MM.1S (cell line): Measurements from ENCODE around the gene SNX15.

Experiments used
- DNase-seq: peaks from one replicate; pipeline ENCODE4 v3.0.0-alpha.2; 2015
- H2AFZ ChIP-seq: fragments of 300-600 bp; sonication (generic); 2 replicates; pipeline ENCODE4 v1.6.0; 2016; ENCODE audit warnings: antibody characterized with exemption, low read length
- H3F3A ChIP-seq: fragments of 300-600 bp; sonication (generic); 2 replicates; pipeline ENCODE4 v1.6.1; 2016; ENCODE audit warnings: mild to moderate bottlenecking, antibody characterized with exemption, low read length, moderate library complexity, mixed read lengths; ENCODE audit not compliant: insufficient read depth
- H3K27ac ChIP-seq: fragments of 300-600 bp; sonication (generic); 2 replicates; pipeline ENCODE4 v1.5.1; 2016; ENCODE audit warnings: mild to moderate bottlenecking, low read length
- H3K27me3 ChIP-seq: fragments of 300-600 bp; sonication (generic); replicated peaks from 2 replicates; pipeline ENCODE4 v1.6.0; 2016; ENCODE audit warnings: low read length; ENCODE audit not compliant: insufficient read depth
- H3K36me3 ChIP-seq: fragments of 300-600 bp; sonication (generic); replicated peaks from 2 replicates; pipeline ENCODE4 v1.6.1; 2016; ENCODE audit warnings: mild to moderate bottlenecking, low read length, mixed read lengths; ENCODE audit not compliant: insufficient read depth
- H3K4me1 ChIP-seq: fragments of 300-600 bp; sonication (generic); 2 replicates; pipeline ENCODE4 v1.6.1; 2016; ENCODE audit warnings: low read length, mixed read lengths
- H3K4me2 ChIP-seq: fragments of 300-600 bp; sonication (generic); 2 replicates; pipeline ENCODE4 v1.6.0; 2016; ENCODE audit warnings: low read depth, low read length
- H3K4me3 ChIP-seq: fragments of 300-600 bp; sonication (generic); 2 replicates; pipeline ENCODE4 v1.5.1; 2016; ENCODE audit warnings: low read length, mixed read lengths
- H3K79me2 ChIP-seq: fragments of 300-600 bp; sonication (generic); 2 replicates; pipeline ENCODE4 v1.6.1; 2016; ENCODE audit warnings: mixed run types, low read length, mixed read lengths
- H3K9ac ChIP-seq: fragments of 300-600 bp; sonication (generic); 2 replicates; pipeline ENCODE4 v1.6.1; 2016; ENCODE audit warnings: low read length, mixed read lengths
- H3K9me2 ChIP-seq: fragments of 300-600 bp; sonication (generic); replicated peaks from 2 replicates; pipeline ENCODE4 v1.6.1; 2016; ENCODE audit warnings: mild to moderate bottlenecking, low read length, mixed read lengths; ENCODE audit not compliant: insufficient read depth
- H3K9me3 ChIP-seq: fragments of 300-600 bp; sonication (generic); replicated peaks from 2 replicates; pipeline ENCODE4 v1.6.1; 2016; ENCODE audit warnings: mild to moderate bottlenecking, low read length, mixed read lengths; ENCODE audit not compliant: insufficient read depth
- H4K20me1 ChIP-seq: fragments of 300-600 bp; sonication (generic); 2 replicates; pipeline ENCODE4 v1.6.1; 2016; ENCODE audit warnings: mild to moderate bottlenecking, low read length, moderate library complexity, mixed read lengths; ENCODE audit not compliant: insufficient read depth
- CTCF ChIP-seq: fragments of 300-600 bp; sonication (generic); IDR thresholded peaks from 2 replicates; pipeline ENCODE4 v1.5.1; 2016; ENCODE audit warnings: antibody characterized with exemption, low read length, mixed read lengths
- EZH2 ChIP-seq: fragments of 300-600 bp; sonication (generic); optimal IDR thresholded peaks from 2 replicates; pipeline ENCODE3; 2017; ENCODE audit warnings: low read depth, mild to moderate bottlenecking, antibody characterized with exemption, low read length, mixed read lengths
- EZH2phosphoT487 ChIP-seq: fragments of 300-600 bp; sonication (generic); IDR thresholded peaks from 2 replicates; pipeline ENCODE4 v1.6.1; 2018; ENCODE audit warnings: antibody characterized with exemption, low read length

The SNX15 gene

GRCh38 chr11:65032216-65032615 is 5.0 kb downstream of the SNX15 start:
- TF ChIP-seq EZH2phosphoT487 (no peak), EZH2 (no peak), CTCF (no peak)

DNA sequence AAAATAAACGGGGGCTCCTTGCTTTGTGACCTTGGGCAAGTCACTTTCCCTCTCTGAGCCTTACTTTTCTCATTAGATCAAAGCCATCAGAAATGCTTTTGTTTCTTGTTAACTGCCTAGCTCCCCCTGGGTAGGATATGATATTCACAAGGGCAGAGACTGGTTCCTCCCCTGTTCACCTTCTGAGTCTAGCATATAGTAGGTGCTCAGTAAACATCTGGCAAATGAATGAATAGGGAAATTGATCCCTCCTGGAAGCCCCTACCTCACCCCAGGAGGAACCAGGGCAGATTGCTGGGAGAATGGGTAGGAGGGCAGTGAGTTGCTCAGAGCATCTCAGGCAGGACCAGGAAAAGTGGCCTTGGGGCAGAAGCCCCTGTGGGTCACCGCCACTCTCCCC is 7.2 kb downstream of the SNX15 start:
- no peaks in the 10 kb centered on the region for H4K20me1 ChIP-seq
- H3K9me3 ChIP-seq: no peaks in the 10 kb centered on the region
- no peak overlapping the region for H3K9ac ChIP-seq
- H3K36me3 ChIP-seq: no peaks in the 10 kb centered on the region
- no peaks in the 10 kb centered on the region for H3F3A ChIP-seq
- no peak overlapping the region for H3K4me2 ChIP-seq
- no peak for DNase-seq
- no peak overlapping the region for H3K4me3 ChIP-seq
- H2AFZ ChIP-seq: no peak overlapping the region
- no peaks in the 10 kb centered on the region for H3K27me3 ChIP-seq
- no peak overlapping the region for H3K27ac ChIP-seq
- H3K4me1 ChIP-seq: no peaks in the 10 kb centered on the region
- H3K79me2 ChIP-seq: no peaks in the 10 kb centered on the region
- no peak for TF ChIP-seq EZH2phosphoT487
- no peaks in the 10 kb centered on the region for H3K9me2 ChIP-seq

More at GRCh38 chr11:65032216-65032615, 5.0 kb downstream of the SNX15 start:
- no peak overlapping the region for H2AFZ ChIP-seq
- no peak overlapping the region for H3K9ac ChIP-seq
- DNase-seq: no peak
- H3K4me2 ChIP-seq: no peak overlapping the region
- no peak overlapping the region for H3K27ac ChIP-seq
- no peaks in the 10 kb centered on the region for H3K9me3 ChIP-seq
- no peaks in the 10 kb centered on the region for H3K9me2 ChIP-seq
- no peaks in the 10 kb centered on the region for H3F3A ChIP-seq
- H3K36me3 ChIP-seq: no peaks in the 10 kb centered on the region
- peaks cover 8% of the 10 kb centered on the region for H3K79me2 ChIP-seq
- H3K4me1 ChIP-seq: peaks cover 6% of the 10 kb centered on the region; the same call in 1 of the 2 replicates
- no peaks in the 10 kb centered on the region for H4K20me1 ChIP-seq
- H3K4me3 ChIP-seq: no peak overlapping the region
- no peaks in the 10 kb centered on the region for H3K27me3 ChIP-seq

- no peaks in the 10 kb centered on the region for H3K79me2 ChIP-seq
- peaks cover 5% of the 10 kb centered on the region for H3F3A ChIP-seq
- no peak overlapping the region for H3K9ac ChIP-seq
- H3K4me3 ChIP-seq: no peak overlapping the region
- H2AFZ ChIP-seq: no peak overlapping the region
- H3K9me3 ChIP-seq: no peaks in the 10 kb centered on the region
- TF ChIP-seq EZH2phosphoT487 (no peak), CTCF (no peak), EZH2 (no peak)
- H3K36me3 ChIP-seq: no peaks in the 10 kb centered on the region
- H3K27me3 ChIP-seq: no peaks in the 10 kb centered on the region
- no peaks in the 10 kb centered on the region for H3K9me2 ChIP-seq
- no peak for DNase-seq
- no peaks in the 10 kb centered on the region for H4K20me1 ChIP-seq
- H3K4me2 ChIP-seq: no peak overlapping the region
- no peak overlapping the region for H3K27ac ChIP-seq
- peaks cover 5% of the 10 kb centered on the region; the same call in 1 of the 2 replicates for H3K4me1 ChIP-seq
These were observed 8.3 kb downstream of the SNX15 start for GRCh38 chr11:65035579-65035978.

GRCh38 chr11:65036931-65037330 is 9.7 kb downstream of the SNX15 start:
- Histone ChIP-seq H3K27ac (no peak overlapping the region), H2AFZ (no peak overlapping the region), H3K9ac (no peak overlapping the region), H3K27me3 (no peaks in the 10 kb centered on the region), H3K9me2 (no peaks in the 10 kb centered on the region), H3K36me3 (no peaks in the 10 kb centered on the region), H3K4me3 (no peak overlapping the region), H3K4me2 (no peak overlapping the region), H3K79me2 (peaks cover 4% of the 10 kb centered on the region), H3F3A (peaks cover 9% of the 10 kb centered on the region), H4K20me1 (no peaks in the 10 kb centered on the region), H3K4me1 (peaks cover 5% of the 10 kb centered on the region; the same call in 1 of the 2 replicates), H3K9me3 (no peaks in the 10 kb centered on the region)
- TF ChIP-seq CTCF: no peak
- no peak for TF ChIP-seq EZH2phosphoT487
- no peak for TF ChIP-seq EZH2
- DNase-seq: no peak
